H9 (cell line): ENCODE data around the gene LSP1. TPM values are rescaled to one million over a fixed set of nuclear protein-coding genes. Genes with fewer than 3 reads are reported as not detected.

Source experiments
- DNase-seq: peaks from one replicate; pipeline ENCODE4 v3.0.0-alpha.2; 2017
- H2AFZ ChIP-seq: one replicate; pipeline ENCODE4 v1.6.1; 2013; ENCODE audit warnings: mild to moderate bottlenecking, low read length, control low read depth, moderate library complexity
- H2AK5ac ChIP-seq: 2 replicates; pipeline ENCODE4 v1.6.1; 2013; ENCODE audit warnings: low read length, control low read depth, mixed read lengths; ENCODE audit not compliant: insufficient read length
- H2BK120ac ChIP-seq: one replicate; pipeline ENCODE4 v1.6.1; 2013; ENCODE audit warnings: low read depth, mild to moderate bottlenecking, low read length, control low read depth, inconsistent platforms; ENCODE audit not compliant: poor library complexity, severe bottlenecking
- H2BK12ac ChIP-seq: 2 replicates; pipeline ENCODE4 v1.6.1; 2013; ENCODE audit warnings: low read length, control low read depth, mixed read lengths, low read depth; ENCODE audit not compliant: insufficient read length
- H2BK15ac ChIP-seq: 2 replicates; pipeline ENCODE4 v1.6.1; 2013; ENCODE audit warnings: low read depth, low read length, control low read depth
- H2BK20ac ChIP-seq: one replicate; pipeline ENCODE4 v1.6.1; 2013; ENCODE audit warnings: low read depth, mild to moderate bottlenecking, low read length, control low read depth, inconsistent platforms; ENCODE audit not compliant: poor library complexity, severe bottlenecking
- H2BK5ac ChIP-seq: 2 replicates; pipeline ENCODE4 v1.6.1; 2013; ENCODE audit warnings: low read length, control low read depth, mixed read lengths; ENCODE audit not compliant: insufficient read length
- H3K14ac ChIP-seq: 2 replicates; pipeline ENCODE4 v1.6.1; 2013; ENCODE audit warnings: low read length, control low read depth; ENCODE audit not compliant: insufficient read depth
- H3K18ac ChIP-seq: 2 replicates; pipeline ENCODE4 v1.6.1; 2013; ENCODE audit warnings: low read depth, mild to moderate bottlenecking, mixed read lengths, low read length, control low read depth; ENCODE audit not compliant: insufficient read length
- H3K23ac ChIP-seq: 2 replicates; pipeline ENCODE4 v1.6.1; 2013; ENCODE audit warnings: low read length, control low read depth, mixed read lengths, low read depth; ENCODE audit not compliant: insufficient read length
- H3K23me2 ChIP-seq: 2 replicates; pipeline ENCODE4 v1.6.1; 2013; ENCODE audit warnings: low read depth, mild to moderate bottlenecking, mixed read lengths, low read length, control low read depth; ENCODE audit not compliant: insufficient read length, poor library complexity, severe bottlenecking
- H3K27ac ChIP-seq: 2 replicates; pipeline ENCODE4 v1.5.1; 2013; ENCODE audit warnings: low read length, control low read depth, mixed read lengths, low read depth; ENCODE audit not compliant: insufficient read length
- H3K27me3 ChIP-seq: 2 replicates; pipeline ENCODE4 v1.6.1; 2013; ENCODE audit warnings: low read length, control low read depth, inconsistent platforms; ENCODE audit not compliant: insufficient read depth
- H3K4ac ChIP-seq: 2 replicates; pipeline ENCODE4 v1.6.1; 2013; ENCODE audit warnings: low read depth, mild to moderate bottlenecking, control low read depth, inconsistent platforms, low read length, moderate library complexity
- H3K4me1 ChIP-seq: 2 replicates; pipeline ENCODE4 v1.6.1; 2013; ENCODE audit warnings: low read length, control low read depth, inconsistent platforms; ENCODE audit not compliant: insufficient read depth
- H3K4me2 ChIP-seq: 2 replicates; pipeline ENCODE4 v1.6.1; 2013; ENCODE audit warnings: low read length, control low read depth, mixed read lengths; ENCODE audit not compliant: insufficient read length, insufficient read depth
- H3K56ac ChIP-seq: 2 replicates; pipeline ENCODE4 v1.6.1; 2013; ENCODE audit warnings: low read depth, mild to moderate bottlenecking, mixed read lengths, low read length, control low read depth; ENCODE audit not compliant: insufficient read length
- H3K79me1 ChIP-seq: 2 replicates; pipeline ENCODE4 v1.6.1; 2013; ENCODE audit warnings: low read depth, mild to moderate bottlenecking, moderate library complexity, low read length, control low read depth, inconsistent platforms; ENCODE audit not compliant: insufficient read depth, poor library complexity, severe bottlenecking
- H3K79me2 ChIP-seq: 2 replicates; pipeline ENCODE4 v1.6.1; 2013; ENCODE audit warnings: low read length, control low read depth, inconsistent platforms; ENCODE audit not compliant: insufficient read depth
- H3K9ac ChIP-seq: 2 replicates; pipeline ENCODE4 v1.6.1; 2013; ENCODE audit warnings: low read length, control low read depth, mixed read lengths; ENCODE audit not compliant: insufficient read length; ENCODE audit errors: extremely low read depth
- H3K9me3 ChIP-seq: one replicate; pipeline ENCODE4 v1.6.1; 2013; ENCODE audit warnings: low read depth, low read length, inconsistent platforms; ENCODE audit not compliant: control insufficient read depth
- H3T11ph ChIP-seq: one replicate; pipeline ENCODE4 v1.6.1; 2013; ENCODE audit warnings: mild to moderate bottlenecking, low read length, control low read depth, inconsistent platforms
- H4K20me1 ChIP-seq: one replicate; pipeline ENCODE4 v1.6.1; 2013; ENCODE audit not compliant: control insufficient read depth, insufficient read length, insufficient read depth
- H4K5ac ChIP-seq: 2 replicates; pipeline ENCODE4 v1.6.1; 2013; ENCODE audit warnings: low read depth, mild to moderate bottlenecking, mixed read lengths, low read length, control low read depth; ENCODE audit not compliant: insufficient read length
- H4K8ac ChIP-seq: replicated peaks from 2 replicates; pipeline ENCODE4 v1.6.1; 2013; ENCODE audit warnings: low read length, control low read depth, mixed read lengths, low read depth; ENCODE audit not compliant: insufficient read length
- H4K91ac ChIP-seq: 2 replicates; pipeline ENCODE4 v1.6.1; 2013; ENCODE audit warnings: low read depth, mild to moderate bottlenecking, moderate library complexity, mixed read lengths, low read length, control low read depth; ENCODE audit not compliant: insufficient read length
- H3K27ac Mint-ChIP-seq, 3 experiments: 2 replicates in 2 of 3; 3 replicates in 1 of 3; pipeline ENCODE4 v1.8.0; 2020 to 2021; ENCODE audit warnings: mixed read lengths in 3 of 3, mild to moderate bottlenecking in 1 of 3, moderate library complexity in 1 of 3
- H3K27me3 Mint-ChIP-seq: 2 replicates; pipeline ENCODE4 v1.8.0; 2021; ENCODE audit warnings: low read depth, mild to moderate bottlenecking, moderate library complexity, mixed read lengths
- H3K36me3 Mint-ChIP-seq, 3 experiments: 2 replicates in 2 of 3; 3 replicates in 1 of 3; pipeline ENCODE4 v1.8.0; 2020 to 2021; ENCODE audit warnings: low read depth in 3 of 3, mixed read lengths in 3 of 3; ENCODE audit not compliant: insufficient read depth in 1 of 3
- H3K4me1 Mint-ChIP-seq, 2 experiments: 2 replicates each; pipeline ENCODE4 v1.8.0; 2020; ENCODE audit warnings: mixed read lengths in 2 of 2
- H3K4me3 Mint-ChIP-seq, 2 experiments: 2 replicates in 1 of 2; 3 replicates in 1 of 2; pipeline ENCODE4 v1.8.0; 2020 to 2021; ENCODE audit warnings: mild to moderate bottlenecking in 2 of 2, mixed read lengths in 2 of 2, moderate library complexity in 1 of 2
- H3K9me3 Mint-ChIP-seq, 2 experiments: 2 replicates in 1 of 2; 3 replicates in 1 of 2; pipeline ENCODE4 v1.8.0; 2020; ENCODE audit warnings: mild to moderate bottlenecking in 2 of 2, mixed read lengths in 2 of 2, moderate library complexity in 1 of 2
- WGBS: extraction: QIAGEN DNeasy Blood & Tissue Kit; methylation state at CpG from one replicate; pipeline ENCODE4 v1.1.7; 2013; ENCODE audit warnings: missing lambda C conversion rate, low lambda C conversion rate, mixed read lengths; ENCODE audit not compliant: insufficient read length; ENCODE audit errors: extremely low coverage; 5-methylcytosine and 5-hydroxymethylcytosine counted together
- total RNA-seq: library from RNA; stranded (reverse); gene quantifications from 2 replicates; pipeline ENCODE4 v1.2.1, GENCODE V29; 2021
- TF ChIP-seq, protein P1 (sequence below): fragments of 200-600 bp; sonication (generic); conservative IDR thresholded peaks from 3 replicates; pipeline ENCODE4 v1.8.0; 2021; ENCODE audit warnings: antibody characterized with exemption, mild to moderate bottlenecking

The LSP1 gene
- total RNA-seq, 1 experiment from 2014 or later, result not detected

DNA sequence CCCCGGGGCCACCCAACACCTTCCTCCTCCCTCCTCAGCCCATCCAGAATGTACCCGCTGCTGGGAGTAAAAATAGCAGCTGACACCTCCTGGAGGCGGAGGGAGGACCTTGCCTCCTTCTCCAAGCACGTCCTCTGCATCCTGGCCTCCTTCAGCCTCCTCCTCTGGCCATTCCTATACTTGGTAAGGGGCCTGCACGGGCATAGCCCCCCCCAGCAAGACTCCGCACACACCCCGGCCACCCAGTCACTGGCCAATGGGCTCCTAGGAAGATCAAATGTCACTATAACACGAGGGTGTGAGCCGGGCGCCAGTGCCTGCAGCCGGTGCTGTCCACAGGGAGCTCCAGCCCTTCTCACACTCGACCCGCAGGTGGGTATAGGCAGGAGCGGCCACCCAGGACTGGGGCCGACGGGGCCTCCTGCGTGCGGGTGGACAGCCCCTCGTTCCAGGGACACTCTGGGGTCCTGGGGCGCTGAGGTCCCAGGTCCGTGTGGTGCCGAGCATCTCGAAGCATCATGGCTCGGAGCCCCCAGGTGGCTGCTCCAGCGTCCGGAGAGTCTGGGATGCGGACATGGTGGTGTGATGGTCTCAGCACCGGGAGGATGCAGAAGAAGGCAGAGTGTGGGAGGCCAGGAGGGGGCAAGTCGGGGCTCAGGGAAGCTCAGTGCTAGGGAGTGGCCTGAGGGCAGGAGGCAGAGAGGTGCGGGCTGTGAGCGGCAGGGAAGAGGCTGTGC, 66.7 kb downstream of the LSP1 start, which contains the start of gene TNNT3:
Gene TNNT3 (plus strand): TSS at position 313 of the 737 bp plus-strand sequence. CDS start 3,172 bp downstream, outside the sequence.
- Histone ChIP-seq H4K8ac (no peak within 1 kb of the TSS), H3K79me1 (no peaks in the 10 kb centered on the region)
- DNase-seq, result no peak

More for the DNA sequence above, 66.7 kb downstream of the LSP1 start, which contains the start of gene TNNT3:
- no CpG with 5 or more reads among the region's 31 CpGs for WGBS
- Histone ChIP-seq H3T11ph (no peak within 1 kb of the TSS), H2AFZ (no peak within 1 kb of the TSS), H3K56ac (no peak within 1 kb of the TSS), H3K27me3 (no peaks in the 10 kb centered on the region), H3K9ac (no peak within 1 kb of the TSS), H4K5ac (no peak within 1 kb of the TSS), H2BK5ac (no peak within 1 kb of the TSS), H3K23ac (no peak within 1 kb of the TSS), H2AK5ac (no peak within 1 kb of the TSS), H2BK120ac (no peak within 1 kb of the TSS), H2BK20ac (no peak within 1 kb of the TSS), H3K23me2 (no peaks in the 10 kb centered on the region), H3K14ac (no peak within 1 kb of the TSS; the same call in 1 of the 2 replicates), H3K79me2 (no peaks in the 10 kb centered on the region), H4K20me1 (no peaks in the 10 kb centered on the region), H2BK15ac (no peak within 1 kb of the TSS), H2BK12ac (no peak within 1 kb of the TSS), H3K9me3 (no peaks in the 10 kb centered on the region), H3K4me1 (no peaks in the 10 kb centered on the region), H3K4me2 (no peak within 1 kb of the TSS), H3K4ac (no peak within 1 kb of the TSS), H4K91ac (no peak within 1 kb of the TSS), H3K27ac (no peak within 1 kb of the TSS), H3K18ac (no peak within 1 kb of the TSS)
- no peak within 1 kb of the TSS for H3K27ac Mint-ChIP-seq
- no peaks in the 10 kb centered on the region; a peak in 1 of 7 replicates for H3K36me3 Mint-ChIP-seq
- TF ChIP-seq, protein P1, sequence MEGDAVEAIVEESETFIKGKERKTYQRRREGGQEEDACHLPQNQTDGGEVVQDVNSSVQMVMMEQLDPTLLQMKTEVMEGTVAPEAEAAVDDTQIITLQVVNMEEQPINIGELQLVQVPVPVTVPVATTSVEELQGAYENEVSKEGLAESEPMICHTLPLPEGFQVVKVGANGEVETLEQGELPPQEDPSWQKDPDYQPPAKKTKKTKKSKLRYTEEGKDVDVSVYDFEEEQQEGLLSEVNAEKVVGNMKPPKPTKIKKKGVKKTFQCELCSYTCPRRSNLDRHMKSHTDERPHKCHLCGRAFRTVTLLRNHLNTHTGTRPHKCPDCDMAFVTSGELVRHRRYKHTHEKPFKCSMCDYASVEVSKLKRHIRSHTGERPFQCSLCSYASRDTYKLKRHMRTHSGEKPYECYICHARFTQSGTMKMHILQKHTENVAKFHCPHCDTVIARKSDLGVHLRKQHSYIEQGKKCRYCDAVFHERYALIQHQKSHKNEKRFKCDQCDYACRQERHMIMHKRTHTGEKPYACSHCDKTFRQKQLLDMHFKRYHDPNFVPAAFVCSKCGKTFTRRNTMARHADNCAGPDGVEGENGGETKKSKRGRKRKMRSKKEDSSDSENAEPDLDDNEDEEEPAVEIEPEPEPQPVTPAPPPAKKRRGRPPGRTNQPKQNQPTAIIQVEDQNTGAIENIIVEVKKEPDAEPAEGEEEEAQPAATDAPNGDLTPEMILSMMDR, result no peak
- peaks cover 16% of the 10 kb centered on the region for H3K27me3 Mint-ChIP-seq
- H3K9me3 Mint-ChIP-seq, result peaks cover 3% of the 10 kb centered on the region in 2 experiments; a peak in 3 of 5 replicates
- H3K4me1 Mint-ChIP-seq, result peaks cover 3 to 6% of the 10 kb centered on the region in 2 experiments; a peak in 3 of 4 replicates
- no peak within 1 kb of the TSS for H3K4me3 Mint-ChIP-seq
